ENCODE results near the gene NFATC4.
"Not testable (repeated sequence)": the region's sequence is repeated elsewhere in the genome, so short reads cannot be mapped to it uniquely, and the experiment has no call there.

Gene NFATC4

GRCh38 chr14:24339284-24340151, 28.5 kb upstream of the NFATC4 start, which contains the start of gene RIPK3:
RIPK3 (minus strand) TSS chr14:24339991; CDS start chr14:24339826, 165 bp downstream.
- H3K27ac ChIP-seq (ENCODE audit: low read depth, low read length), result no peak within 1 kb of the TSS
- H3K36me3 ChIP-seq (ENCODE audit: control insufficient read depth, insufficient read depth, low read length), result no peaks in the 10 kb centered on the region
- no peak within 1 kb of the TSS for H3K9ac ChIP-seq (ENCODE audit: low read length)
- H3K4me3 ChIP-seq (ENCODE audit: low read depth, low read length), result peak within 1 kb of the TSS; percentile 66
- no peaks in the 10 kb centered on the region for H3K9me3 ChIP-seq (ENCODE audit: control insufficient read depth, insufficient read depth, low read depth, low read length)
- peaks cover 13% of the 10 kb centered on the region; the same call in 1 of the 2 replicates for H3K4me1 ChIP-seq (ENCODE audit: control insufficient read depth, insufficient read depth, low read length)
- peaks cover 85% of the 10 kb centered on the region for H3K27me3 ChIP-seq (ENCODE audit: control insufficient read depth, insufficient read depth, low read length)

- Histone ChIP-seq H3K27ac (ENCODE audit: low read depth, low read length) (no peak overlapping the region), H3K4me3 (ENCODE audit: low read depth, low read length) (no peak overlapping the region), H3K9ac (ENCODE audit: low read length) (no peak overlapping the region), H3K4me1 (ENCODE audit: control insufficient read depth, insufficient read depth, low read length) (peaks cover 8% of the 10 kb centered on the region; the same call in 1 of the 2 replicates), H3K27me3 (ENCODE audit: control insufficient read depth, insufficient read depth, low read length) (peaks cover 84% of the 10 kb centered on the region), H3K9me3 (ENCODE audit: control insufficient read depth, insufficient read depth, low read depth, low read length) (no peaks in the 10 kb centered on the region), H3K36me3 (ENCODE audit: control insufficient read depth, insufficient read depth, low read length) (no peaks in the 10 kb centered on the region)
Observed at GRCh38 chr14:24340606-24341005, 27.4 kb upstream of the NFATC4 start.

GRCh38 chr14:24342889-24343288, 25.1 kb upstream of the NFATC4 start:
- Histone ChIP-seq H3K27ac (ENCODE audit: low read depth, low read length) (no peak overlapping the region), H3K27me3 (ENCODE audit: control insufficient read depth, insufficient read depth, low read length) (peaks cover 73% of the 10 kb centered on the region), H3K4me1 (ENCODE audit: control insufficient read depth, insufficient read depth, low read length) (peaks cover 4% of the 10 kb centered on the region; the same call in 1 of the 2 replicates), H3K36me3 (ENCODE audit: control insufficient read depth, insufficient read depth, low read length) (no peaks in the 10 kb centered on the region), H3K9me3 (ENCODE audit: control insufficient read depth, insufficient read depth, low read depth, low read length) (no peaks in the 10 kb centered on the region), H3K9ac (ENCODE audit: low read length) (no peak overlapping the region), H3K4me3 (ENCODE audit: low read depth, low read length) (no peak overlapping the region)

GRCh38 chr14:24343795-24344660, 24.0 kb upstream of the NFATC4 start:
- peaks cover 3% of the 10 kb centered on the region; the same call in 1 of the 2 replicates for H3K4me1 ChIP-seq (ENCODE audit: control insufficient read depth, insufficient read depth, low read length)
- H3K9ac ChIP-seq (ENCODE audit: low read length), result no peak overlapping the region
- no peaks in the 10 kb centered on the region for H3K36me3 ChIP-seq (ENCODE audit: control insufficient read depth, insufficient read depth, low read length)
- H3K4me3 ChIP-seq (ENCODE audit: low read depth, low read length), result no peak overlapping the region
- H3K27me3 ChIP-seq (ENCODE audit: control insufficient read depth, insufficient read depth, low read length), result peaks cover 68% of the 10 kb centered on the region
- no peaks in the 10 kb centered on the region for H3K9me3 ChIP-seq (ENCODE audit: control insufficient read depth, insufficient read depth, low read depth, low read length)
- H3K27ac ChIP-seq (ENCODE audit: low read depth, low read length), result no peak overlapping the region

- no peaks in the 10 kb centered on the region for H3K36me3 ChIP-seq (ENCODE audit: control insufficient read depth, insufficient read depth, low read length)
- H3K4me1 ChIP-seq (ENCODE audit: control insufficient read depth, insufficient read depth, low read length), result no peaks in the 10 kb centered on the region
- peaks cover 69% of the 10 kb centered on the region for H3K27me3 ChIP-seq (ENCODE audit: control insufficient read depth, insufficient read depth, low read length)
- H3K9ac ChIP-seq (ENCODE audit: low read length), result no peak overlapping the region
- H3K4me3 ChIP-seq (ENCODE audit: low read depth, low read length), result no peak overlapping the region
- H3K9me3 ChIP-seq (ENCODE audit: control insufficient read depth, insufficient read depth, low read depth, low read length), result no peaks in the 10 kb centered on the region
- H3K27ac ChIP-seq (ENCODE audit: low read depth, low read length), result no peak overlapping the region
Observed at GRCh38 chr14:24347134-24347533, 20.9 kb upstream of the NFATC4 start.

GRCh38 chr14:24348186-24348585, 19.8 kb upstream of the NFATC4 start:
- Histone ChIP-seq H3K9ac (ENCODE audit: low read length) (no peak overlapping the region), H3K9me3 (ENCODE audit: control insufficient read depth, insufficient read depth, low read depth, low read length) (no peaks in the 10 kb centered on the region), H3K36me3 (ENCODE audit: control insufficient read depth, insufficient read depth, low read length) (no peaks in the 10 kb centered on the region), H3K4me1 (ENCODE audit: control insufficient read depth, insufficient read depth, low read length) (no peaks in the 10 kb centered on the region), H3K4me3 (ENCODE audit: low read depth, low read length) (no peak overlapping the region), H3K27ac (ENCODE audit: low read depth, low read length) (no peak overlapping the region), H3K27me3 (ENCODE audit: control insufficient read depth, insufficient read depth, low read length) (peaks cover 71% of the 10 kb centered on the region)

- Histone ChIP-seq H3K27ac (ENCODE audit: low read depth, low read length) (no peak overlapping the region), H3K36me3 (ENCODE audit: control insufficient read depth, insufficient read depth, low read length) (no peaks in the 10 kb centered on the region), H3K9ac (ENCODE audit: low read length) (no peak overlapping the region), H3K27me3 (ENCODE audit: control insufficient read depth, insufficient read depth, low read length) (peaks cover 70% of the 10 kb centered on the region), H3K4me1 (ENCODE audit: control insufficient read depth, insufficient read depth, low read length) (no peaks in the 10 kb centered on the region), H3K4me3 (ENCODE audit: low read depth, low read length) (no peak overlapping the region), H3K9me3 (ENCODE audit: control insufficient read depth, insufficient read depth, low read depth, low read length) (no peaks in the 10 kb centered on the region)
Observed at GRCh38 chr14:24349742-24350141, 18.2 kb upstream of the NFATC4 start.

- Histone ChIP-seq H3K9me3 (ENCODE audit: control insufficient read depth, insufficient read depth, low read depth, low read length) (no peaks in the 10 kb centered on the region), H3K9ac (ENCODE audit: low read length) (no peak overlapping the region), H3K27me3 (ENCODE audit: control insufficient read depth, insufficient read depth, low read length) (peaks cover 63% of the 10 kb centered on the region), H3K4me1 (ENCODE audit: control insufficient read depth, insufficient read depth, low read length) (no peaks in the 10 kb centered on the region), H3K27ac (ENCODE audit: low read depth, low read length) (no peak overlapping the region), H3K4me3 (ENCODE audit: low read depth, low read length) (no peak overlapping the region), H3K36me3 (ENCODE audit: control insufficient read depth, insufficient read depth, low read length) (no peaks in the 10 kb centered on the region)
Observed at GRCh38 chr14:24351517-24351916, 16.5 kb upstream of the NFATC4 start.

GRCh38 chr14:24353559-24354481, 14.2 kb upstream of the NFATC4 start:
- H3K27me3 ChIP-seq (ENCODE audit: control insufficient read depth, insufficient read depth, low read length), result peaks cover 50% of the 10 kb centered on the region
- no peaks in the 10 kb centered on the region for H3K9me3 ChIP-seq (ENCODE audit: control insufficient read depth, insufficient read depth, low read depth, low read length)
- H3K4me1 ChIP-seq (ENCODE audit: control insufficient read depth, insufficient read depth, low read length), result no peaks in the 10 kb centered on the region
- no peak overlapping the region for H3K4me3 ChIP-seq (ENCODE audit: low read depth, low read length)
- no peaks in the 10 kb centered on the region for H3K36me3 ChIP-seq (ENCODE audit: control insufficient read depth, insufficient read depth, low read length)
- no peak overlapping the region for H3K9ac ChIP-seq (ENCODE audit: low read length)
- H3K27ac ChIP-seq (ENCODE audit: low read depth, low read length), result no peak overlapping the region

GRCh38 chr14:24354482-24354825, 13.5 kb upstream of the NFATC4 start:
- H3K4me3 ChIP-seq (ENCODE audit: low read depth, low read length); H3K9me3 ChIP-seq (ENCODE audit: control insufficient read depth, insufficient read depth, low read depth, low read length); H3K9ac ChIP-seq (ENCODE audit: low read length); H3K4me1 ChIP-seq (ENCODE audit: control insufficient read depth, insufficient read depth, low read length); H3K36me3 ChIP-seq (ENCODE audit: control insufficient read depth, insufficient read depth, low read length); H3K27ac ChIP-seq (ENCODE audit: low read depth, low read length): not testable (repeated sequence)
- H3K27me3 ChIP-seq (ENCODE audit: control insufficient read depth, insufficient read depth, low read length), result peaks cover 46% of the 10 kb centered on the region
